IPS-20b (cell line): ENCODE results near the gene FBXL16.

Source experiments
- H3K27ac ChIP-seq: one replicate; pipeline ENCODE4 v1.5.1; 2013; ENCODE audit warnings: low read length
- H3K27me3 ChIP-seq: 2 replicates; pipeline ENCODE4 v1.6.1; 2013; ENCODE audit warnings: mild to moderate bottlenecking, low read length, inconsistent platforms; ENCODE audit not compliant: insufficient read depth
- H3K36me3 ChIP-seq: 2 replicates; pipeline ENCODE4 v1.6.1; 2013; ENCODE audit warnings: low read depth, mild to moderate bottlenecking, inconsistent platforms, low read length, moderate library complexity; ENCODE audit not compliant: insufficient read depth
- H3K4me1 ChIP-seq: 2 replicates; pipeline ENCODE4 v1.6.1; 2013; ENCODE audit warnings: mild to moderate bottlenecking, control low read depth, inconsistent platforms, low read length, moderate library complexity; ENCODE audit not compliant: insufficient read depth
- H3K4me3 ChIP-seq: 2 replicates; pipeline ENCODE4 v1.5.1; 2013; ENCODE audit warnings: mild to moderate bottlenecking, low read length, inconsistent platforms
- H3K9ac ChIP-seq: 2 replicates; pipeline ENCODE4 v1.6.1; 2013; ENCODE audit warnings: low read depth, mild to moderate bottlenecking, inconsistent platforms, low read length, moderate library complexity
- H3K9me3 ChIP-seq: 2 replicates; pipeline ENCODE4 v1.6.1; 2013; ENCODE audit warnings: mild to moderate bottlenecking, low read depth, low read length, inconsistent platforms; ENCODE audit not compliant: insufficient read depth

FBXL16 gene

GRCh38 chr16:711084-711483 lies 5.5 kb upstream of the FBXL16 start:
- Histone ChIP-seq H3K27ac (no peak overlapping the region), H3K9me3 (no peaks in the 10 kb centered on the region), H3K27me3 (peaks cover 74% of the 10 kb centered on the region), H3K4me1 (peaks cover 2% of the 10 kb centered on the region; the same call in 1 of the 2 replicates), H3K9ac (no peak overlapping the region), H3K4me3 (no peak overlapping the region), H3K36me3 (no peaks in the 10 kb centered on the region)

DNA sequence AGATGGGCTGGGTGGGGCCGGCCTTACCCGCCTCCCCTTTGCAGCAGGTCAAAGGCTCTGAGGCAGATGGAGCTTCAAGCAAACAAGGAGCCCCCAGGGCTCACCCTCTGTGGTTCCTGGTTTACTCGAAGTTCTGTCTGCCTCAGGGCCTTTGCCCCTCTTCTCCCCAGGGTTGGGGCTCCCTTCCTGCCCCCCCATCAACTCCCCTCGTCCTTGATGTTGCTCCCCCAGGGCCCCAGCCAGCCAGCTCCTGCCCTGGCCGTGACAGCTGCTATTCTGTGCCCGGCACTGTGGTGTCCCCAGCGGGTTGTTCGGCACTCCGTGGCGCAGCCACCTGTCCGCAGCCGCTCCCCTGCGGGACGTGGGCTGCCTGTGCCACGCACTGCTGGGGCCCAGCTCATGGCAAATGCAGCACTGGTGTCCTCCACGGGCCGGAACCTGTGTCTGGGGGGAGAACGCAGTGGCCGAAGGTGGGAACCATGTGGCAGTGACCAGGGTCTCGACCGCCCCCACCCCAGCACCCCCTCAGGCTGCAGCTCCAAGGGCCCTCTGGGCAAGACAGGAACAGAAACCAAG lies 5.0 kb upstream of the FBXL16 start:
- H3K9me3 ChIP-seq: no peaks in the 10 kb centered on the region
- H3K4me1 ChIP-seq: no peaks in the 10 kb centered on the region
- no peak overlapping the region for H3K27ac ChIP-seq
- H3K9ac ChIP-seq: no peak overlapping the region
- no peaks in the 10 kb centered on the region for H3K36me3 ChIP-seq
- peaks cover 71% of the 10 kb centered on the region for H3K27me3 ChIP-seq
- no peak overlapping the region for H3K4me3 ChIP-seq

- H3K36me3 ChIP-seq: no peaks in the 10 kb centered on the region
- peaks cover 70% of the 10 kb centered on the region for H3K27me3 ChIP-seq
- no peak overlapping the region for H3K9ac ChIP-seq
- H3K4me1 ChIP-seq: no peaks in the 10 kb centered on the region
- no peak overlapping the region for H3K4me3 ChIP-seq
- no peaks in the 10 kb centered on the region for H3K9me3 ChIP-seq
- no peak overlapping the region for H3K27ac ChIP-seq
Observed at GRCh38 chr16:709566-710499, 4.2 kb upstream of the FBXL16 start.

GRCh38 chr16:708959-709358 lies 3.4 kb upstream of the FBXL16 start:
- H3K9ac ChIP-seq: no peak overlapping the region
- no peaks in the 10 kb centered on the region for H3K9me3 ChIP-seq
- no peak overlapping the region for H3K27ac ChIP-seq
- no peaks in the 10 kb centered on the region for H3K4me1 ChIP-seq
- peaks cover 71% of the 10 kb centered on the region for H3K27me3 ChIP-seq
- H3K36me3 ChIP-seq: no peaks in the 10 kb centered on the region
- H3K4me3 ChIP-seq: no peak overlapping the region

- H3K36me3 ChIP-seq: no peaks in the 10 kb centered on the region
- no peaks in the 10 kb centered on the region for H3K9me3 ChIP-seq
- no peaks in the 10 kb centered on the region for H3K4me1 ChIP-seq
- H3K9ac ChIP-seq: no peak overlapping the region
- no peak overlapping the region for H3K27ac ChIP-seq
- H3K4me3 ChIP-seq: no peak overlapping the region
- H3K27me3 ChIP-seq: peaks cover 74% of the 10 kb centered on the region
Observed at GRCh38 chr16:708019-708418, 2.4 kb upstream of the FBXL16 start.

GRCh38 chr16:707062-707538 lies 1.5 kb upstream of the FBXL16 start:
- Histone ChIP-seq H3K27me3 (peaks cover 82% of the 10 kb centered on the region), H3K4me3 (no peak overlapping the region), H3K9me3 (no peaks in the 10 kb centered on the region), H3K36me3 (no peaks in the 10 kb centered on the region), H3K9ac (no peak overlapping the region), H3K4me1 (no peaks in the 10 kb centered on the region), H3K27ac (no peak overlapping the region)

- H3K4me1 ChIP-seq: no peaks in the 10 kb centered on the region
- H3K27ac ChIP-seq: no peak overlapping the region
- H3K27me3 ChIP-seq: peaks cover 87% of the 10 kb centered on the region
- H3K36me3 ChIP-seq: no peaks in the 10 kb centered on the region
- H3K9me3 ChIP-seq: no peaks in the 10 kb centered on the region
- H3K9ac ChIP-seq: no peak overlapping the region
- peak overlapping the region; percentile 54 for H3K4me3 ChIP-seq
Observed at GRCh38 chr16:706189-707061, 824 bp upstream of the FBXL16 start.

- no peaks in the 10 kb centered on the region for H3K4me1 ChIP-seq
- H3K9me3 ChIP-seq: no peaks in the 10 kb centered on the region
- no peak overlapping the region for H3K9ac ChIP-seq
- no peak overlapping the region for H3K27ac ChIP-seq
- H3K36me3 ChIP-seq: no peaks in the 10 kb centered on the region
- no peak overlapping the region for H3K4me3 ChIP-seq
- H3K27me3 ChIP-seq: peaks cover 93% of the 10 kb centered on the region
Observed at GRCh38 chr16:704552-705380, 835 bp downstream of the FBXL16 start.

GRCh38 chr16:704047-704446 lies 1.6 kb downstream of the FBXL16 start:
- Histone ChIP-seq H3K36me3 (no peaks in the 10 kb centered on the region), H3K4me3 (no peak overlapping the region), H3K4me1 (no peaks in the 10 kb centered on the region), H3K27ac (no peak overlapping the region), H3K9me3 (no peaks in the 10 kb centered on the region), H3K27me3 (peaks cover 93% of the 10 kb centered on the region), H3K9ac (no peak overlapping the region)

GRCh38 chr16:703406-703805 lies 2.2 kb downstream of the FBXL16 start:
- Histone ChIP-seq H3K27me3 (peaks cover 93% of the 10 kb centered on the region), H3K36me3 (no peaks in the 10 kb centered on the region), H3K4me3 (no peak overlapping the region), H3K9ac (no peak overlapping the region), H3K9me3 (no peaks in the 10 kb centered on the region), H3K27ac (no peak overlapping the region), H3K4me1 (no peaks in the 10 kb centered on the region)

GRCh38 chr16:702341-702740 lies 3.3 kb downstream of the FBXL16 start:
- Histone ChIP-seq H3K36me3 (no peaks in the 10 kb centered on the region), H3K27me3 (peaks cover 93% of the 10 kb centered on the region), H3K4me3 (no peak overlapping the region), H3K4me1 (no peaks in the 10 kb centered on the region), H3K9me3 (no peaks in the 10 kb centered on the region), H3K9ac (no peak overlapping the region), H3K27ac (no peak overlapping the region)
